Glutamatergic neuron (in vitro differentiated cells): Measurements from ENCODE around the gene CRYZ. TPM values are rescaled to one million over a fixed set of nuclear protein-coding genes. Genes with fewer than 3 reads are reported as not detected.
A peak's percentile ranks its signal among the peaks of the same experiment; 100 is the strongest.

Source experiments
- DNase-seq: peaks from one replicate; pipeline ENCODE4 v3.0.0; 2022
- H3K27ac Mint-ChIP-seq: one replicate; pipeline ENCODE4 v1.8.0; 2020; ENCODE audit warnings: mild to moderate bottlenecking, mixed read lengths, inconsistent platforms; ENCODE audit not compliant: unreplicated experiment
- H3K27me3 Mint-ChIP-seq: one replicate; pipeline ENCODE4 v1.8.0; 2020; ENCODE audit warnings: mild to moderate bottlenecking, moderate library complexity, mixed read lengths, inconsistent platforms; ENCODE audit not compliant: unreplicated experiment
- H3K36me3 Mint-ChIP-seq: one replicate; pipeline ENCODE4 v1.8.0; 2020; ENCODE audit warnings: mild to moderate bottlenecking, mixed read lengths, inconsistent platforms; ENCODE audit not compliant: unreplicated experiment
- H3K4me1 Mint-ChIP-seq: one replicate; pipeline ENCODE4 v1.8.0; 2020; ENCODE audit warnings: mild to moderate bottlenecking, low read depth, mixed read lengths, inconsistent platforms; ENCODE audit not compliant: unreplicated experiment
- H3K4me3 Mint-ChIP-seq: one replicate; pipeline ENCODE4 v1.8.0; 2020; ENCODE audit warnings: mild to moderate bottlenecking, mixed read lengths, inconsistent platforms; ENCODE audit not compliant: unreplicated experiment
- H3K9me3 Mint-ChIP-seq: one replicate; pipeline ENCODE4 v1.8.0; 2020; ENCODE audit warnings: mild to moderate bottlenecking, moderate library complexity, mixed read lengths, inconsistent platforms; ENCODE audit not compliant: unreplicated experiment
- CTCF ChIP-seq: fragments of 200-600 bp; sonication (generic); IDR thresholded peaks from one replicate; pipeline ENCODE4 v1.5.0; 2021; ENCODE audit not compliant: partially characterized antibody, unreplicated experiment
- long read RNA-seq: library from polyadenylated mRNA; unstranded; transcript quantifications from one replicate; pipeline ENCODE4 v2.0.0, GENCODE V29; 2020; ENCODE audit not compliant: unreplicated experiment
- total RNA-seq: library from RNA; stranded (reverse); fragmentation: NEBNext Ultra II Directional; extraction: Animal tissue kit (Norgen Biotek cat#: 25700); gene quantifications from one replicate; pipeline ENCODE4 v1.2.1, GENCODE V29; 2021; ENCODE audit not compliant: unreplicated experiment

The CRYZ gene
- 16.2 TPM for total RNA-seq
- long read RNA-seq, transcript CRYZ-201 (9 exons, 1,888 nt) = major isoform, 14 of 21 reads
- long read RNA-seq, partial matches to known transcripts = 0 of 21 reads
- long read RNA-seq, other reads (novel, unspliced or antisense) = 3 of 21 reads

GRCh38 chr1:74732960-74733603 is at the start of gene CRYZ, which contains the start of gene TYW3:
CRYZ (minus strand) TSS chr1:74733050; CDS start chr1:74724821, 8,229 bp downstream.
TYW3 (plus strand) TSS chr1:74733152; CDS start chr1:74733245, 93 bp downstream.
- no peak for TF ChIP-seq CTCF
- Mint-ChIP-seq H3K36me3 (no peaks in the 10 kb centered on the region), H3K4me3 (peak within 1 kb of the TSS; percentile 92), H3K27me3 (peaks cover 2% of the 10 kb centered on the region), H3K9me3 (peaks cover 5% of the 10 kb centered on the region), H3K4me1 (peaks cover 22% of the 10 kb centered on the region), H3K27ac (peak within 1 kb of the TSS; percentile 96)
- DNase-seq = peak; percentile 86

- H3K4me1 Mint-ChIP-seq = no peaks in the 10 kb centered on the region
Measured at GRCh38 chr1:74780594-74780993, 47.7 kb upstream of the CRYZ start.

GRCh38 chr1:74779750-74780149 is 46.9 kb upstream of the CRYZ start:
- H3K4me3 Mint-ChIP-seq = no peak overlapping the region
- no peaks in the 10 kb centered on the region for H3K4me1 Mint-ChIP-seq
- no peak for TF ChIP-seq CTCF
- H3K36me3 Mint-ChIP-seq = no peaks in the 10 kb centered on the region
- no peak overlapping the region for H3K27ac Mint-ChIP-seq
- no peaks in the 10 kb centered on the region for H3K27me3 Mint-ChIP-seq
- no peaks in the 10 kb centered on the region for H3K9me3 Mint-ChIP-seq
- DNase-seq = no peak

More at GRCh38 chr1:74780594-74780993, 47.7 kb upstream of the CRYZ start:
- H3K9me3 Mint-ChIP-seq = no peaks in the 10 kb centered on the region
- H3K27ac Mint-ChIP-seq = no peak overlapping the region
- TF ChIP-seq CTCF = no peak
- no peak overlapping the region for H3K4me3 Mint-ChIP-seq
- H3K27me3 Mint-ChIP-seq = no peaks in the 10 kb centered on the region
- H3K36me3 Mint-ChIP-seq = no peaks in the 10 kb centered on the region
- DNase-seq = no peak

- Mint-ChIP-seq H3K36me3 (no peaks in the 10 kb centered on the region), H3K4me1 (no peaks in the 10 kb centered on the region), H3K4me3 (no peak overlapping the region), H3K27me3 (no peaks in the 10 kb centered on the region), H3K27ac (no peak overlapping the region), H3K9me3 (no peaks in the 10 kb centered on the region)
- no peak for TF ChIP-seq CTCF
- no peak for DNase-seq
Measured at GRCh38 chr1:74777525-74777924, 44.7 kb upstream of the CRYZ start.

GRCh38 chr1:74775735-74776134 is 42.9 kb upstream of the CRYZ start:
- Mint-ChIP-seq H3K4me3 (no peak overlapping the region), H3K4me1 (no peaks in the 10 kb centered on the region), H3K27ac (no peak overlapping the region), H3K36me3 (no peaks in the 10 kb centered on the region), H3K27me3 (no peaks in the 10 kb centered on the region), H3K9me3 (no peaks in the 10 kb centered on the region)
- no peak for DNase-seq
- TF ChIP-seq CTCF = no peak
